K562 (cell line): Measurements from ENCODE around the gene CROCC2. TPM values are rescaled to one million over a fixed set of nuclear protein-coding genes. Genes with fewer than 3 reads are reported as not detected.

Source experiments
- BHLHE40 ChIP-seq: IDR thresholded peaks from 2 replicates; pipeline ENCODE4 v1.6.1; 2011; ENCODE audit warnings: low read length, improper control_type of control experiment
- C11orf30 ChIP-seq: fragments of 450-650 bp; IDR thresholded peaks from 2 replicates; pipeline ENCODE4 v1.6.1; 2016; ENCODE audit warnings: low read depth, mild to moderate bottlenecking
- CLOCK ChIP-seq: fragments of 250-450 bp; sonication (Bioruptor Pico); IDR thresholded peaks from 2 replicates; pipeline ENCODE4 v1.4.0; 2020; ENCODE audit warnings: mild to moderate bottlenecking, moderate library complexity, borderline replicate concordance
- HDAC2 ChIP-seq: fragments of 450-650 bp; IDR thresholded peaks from 2 replicates; pipeline ENCODE4 v1.6.1; 2016; ENCODE audit warnings: mild to moderate bottlenecking
- MEIS2 ChIP-seq: fragments of 450-650 bp; IDR thresholded peaks from 2 replicates; pipeline ENCODE4 v1.6.1; 2014; ENCODE audit warnings: mild to moderate bottlenecking; ENCODE audit not compliant: partially characterized antibody
- MGA ChIP-seq: fragments of 450-650 bp; IDR thresholded peaks from 2 replicates; pipeline ENCODE4 v1.6.1; 2016; ENCODE audit warnings: mild to moderate bottlenecking, moderate library complexity
- PHB2 ChIP-seq: fragments of 450-650 bp; IDR thresholded peaks from 2 replicates; pipeline ENCODE4 v1.6.1; 2017; ENCODE audit warnings: low read depth
- PREB ChIP-seq: sonication (generic); formaldehyde crosslinking; IDR thresholded peaks from 2 replicates; pipeline ENCODE4 v1.8.1; 2023; ENCODE audit warnings: mild to moderate bottlenecking, missing genetic modification reagents
- THRB ChIP-seq: fragments of 450-650 bp; formaldehyde crosslinking; conservative IDR thresholded peaks from 2 replicates; pipeline ENCODE4 v1.4.0; 2022; ENCODE audit warnings: mild to moderate bottlenecking, missing genetic modification characterization
- ZNF23 ChIP-seq: fragments of 250-450 bp; sonication (Bioruptor Pico); IDR thresholded peaks from 2 replicates; pipeline ENCODE4 v1.4.0; 2020; ENCODE audit warnings: mild to moderate bottlenecking
- ZNF644 ChIP-seq: fragments of 200-800 bp; sonication (Bioruptor generic); IDR thresholded peaks from 2 replicates; pipeline ENCODE4 v1.6.1; 2016; ENCODE audit warnings: low read depth, missing genetic modification characterization, missing compliant biosample characterization
- polyA plus RNA-seq, 8 experiments: library from polyadenylated mRNA; depleted of rRNA in 4 of 8; stranded (reverse) in 5 of 8; unstranded in 3 of 8; fragments of >200 nt; fragmentation: Nextera tagmentation in 2 of 8; fragmentation: Illumina TruSeq in 1 of 8; extraction: Ambion mirVana in 2 of 8; extraction: Trizol in 1 of 8; gene quantifications; 2 replicates each; pipeline versions ENCODE4 v1.2.1 to v1.2.3, GENCODE V29; 2011 to 2014; ENCODE audit warnings: inconsistent platforms in 1 of 8, missing spikeins in 1 of 8
- total RNA-seq, 7 experiments: library from RNA; depleted of rRNA in 6 of 7; stranded (reverse); fragments of >200 nt in 6 of 7; fragmentation: Illumina TruSeq in 2 of 7; extraction: Trizol in 2 of 7; gene quantifications; 2 replicates each; pipeline versions ENCODE4 v1.2.1 to v1.2.3, GENCODE V29; 2011 to 2021; ENCODE audit warnings: low replicate concordance in 1 of 7

The CROCC2 gene
- total and polyA plus RNA-seq, 9 of the 15 experiments (the other 6 are each of a cell fraction or from before 2014, with no cell fraction given), result not detected

- no peak for TF ChIP-seq MGA
- TF ChIP-seq ZNF644 (tag), result no peak
- TF ChIP-seq ZNF23 (CRISPR knock-in tag), result no peak
- no peak for TF ChIP-seq C11orf30
- TF ChIP-seq PHB2, result no peak
- no peak for TF ChIP-seq CLOCK (CRISPR knock-in tag)
- no peak for TF ChIP-seq THRB (CRISPR knock-in tag)
- TF ChIP-seq MEIS2, result no peak
- no peak for TF ChIP-seq HDAC2
- TF ChIP-seq BHLHE40, result no peak
- TF ChIP-seq PREB (CRISPR knock-in tag), result no peak
Measured at GRCh38 chr2:240956935-240957655, 51.0 kb downstream of the CROCC2 start (continued).
